ENCODE data around the gene ANKRD34A. TPM values are rescaled to one million over a fixed set of nuclear protein-coding genes. Genes with fewer than 3 reads are reported as not detected.
"Not testable (repeated sequence)": the region's sequence is repeated elsewhere in the genome, so short reads cannot be mapped to it uniquely, and the experiment has no call there.

Gene ANKRD34A
- polyA plus RNA-seq, 10 donors, result 0.73 to 1.4 (median 1.1) TPM

DNA sequence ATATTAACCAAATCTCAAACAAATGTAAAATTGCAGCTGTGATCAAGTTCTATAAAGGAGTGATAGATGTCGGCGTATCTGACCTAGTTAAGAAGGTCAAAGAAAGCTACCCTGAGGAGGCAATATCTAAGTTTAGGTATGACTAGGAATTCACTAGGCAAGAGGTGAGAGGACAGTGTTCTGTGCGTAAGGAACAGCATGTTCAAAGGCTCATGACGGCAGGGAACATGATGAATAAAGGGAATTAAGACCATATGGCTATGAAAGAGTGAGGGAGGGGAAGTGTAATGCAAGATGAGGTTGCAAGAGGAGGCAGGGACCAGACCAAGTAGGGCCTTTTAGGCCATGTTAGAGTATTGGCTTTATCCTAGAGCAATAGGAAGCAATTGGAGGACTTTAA lies 15.2 kb downstream of the ANKRD34A start:
- DNase-seq, result no peak

DNA sequence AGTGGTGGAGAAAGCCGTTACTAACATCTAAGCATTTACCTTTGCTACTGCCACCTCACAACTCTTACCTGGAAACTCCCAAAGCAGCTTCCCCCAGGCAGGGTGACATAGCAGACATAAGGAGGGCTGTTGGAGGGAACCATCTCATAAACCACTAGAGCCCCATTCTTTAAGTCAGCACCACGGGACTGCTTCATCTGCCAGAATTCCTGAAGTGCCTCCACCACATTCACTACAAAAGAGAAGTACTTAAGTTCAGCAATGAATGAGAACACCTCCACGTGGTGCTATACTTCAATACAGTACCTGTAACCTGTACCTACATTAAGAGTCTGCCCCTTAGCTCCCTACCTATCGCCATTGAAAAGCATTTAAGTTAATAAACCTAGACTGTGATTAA lies 16.8 kb downstream of the ANKRD34A start:
- DNase-seq, result no peak

DNA sequence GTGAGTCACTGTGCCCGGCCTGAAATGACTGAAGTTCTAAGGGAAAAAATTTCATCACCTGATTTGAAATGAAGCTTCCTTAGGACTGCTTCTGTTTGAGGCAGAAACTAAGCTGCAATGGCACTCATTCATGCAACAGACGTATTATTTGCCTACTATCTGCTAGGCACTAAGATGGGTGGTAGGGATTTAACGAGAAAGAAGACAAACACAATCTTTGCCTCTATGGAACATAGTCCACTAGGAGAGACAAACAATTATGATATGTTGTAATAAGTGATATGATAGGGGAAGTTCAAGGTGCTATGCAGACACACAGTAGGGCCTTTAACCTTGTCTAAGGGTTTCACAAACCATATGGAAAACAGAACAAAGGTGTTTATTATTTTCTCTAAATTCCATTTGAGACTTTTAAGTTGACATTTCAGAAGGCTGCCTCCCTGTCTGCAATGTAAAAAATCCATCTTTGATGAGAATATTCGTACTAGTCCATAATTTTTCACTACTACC lies 17.8 kb downstream of the ANKRD34A start:
- no peak for DNase-seq

DNA sequence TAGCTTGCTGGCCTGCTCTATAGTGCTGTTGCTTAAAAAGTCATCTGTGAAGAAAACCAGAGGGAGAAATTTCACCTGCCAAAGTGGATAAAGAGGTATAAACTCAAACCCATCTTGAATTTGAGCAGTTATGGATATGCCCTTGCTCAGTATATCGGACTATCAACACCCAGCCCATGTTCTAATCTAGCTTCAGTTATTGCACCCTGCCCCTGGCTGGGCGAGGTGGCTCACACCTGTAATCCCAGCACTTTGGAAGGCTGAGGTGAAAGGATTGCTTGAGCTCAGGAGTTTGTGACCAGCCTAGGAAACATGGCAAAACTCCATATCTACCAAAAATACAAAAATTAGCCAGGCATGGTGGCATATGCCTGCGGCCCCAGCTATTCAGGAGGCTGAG lies 19.8 kb downstream of the ANKRD34A start:
- no peak for DNase-seq

DNA sequence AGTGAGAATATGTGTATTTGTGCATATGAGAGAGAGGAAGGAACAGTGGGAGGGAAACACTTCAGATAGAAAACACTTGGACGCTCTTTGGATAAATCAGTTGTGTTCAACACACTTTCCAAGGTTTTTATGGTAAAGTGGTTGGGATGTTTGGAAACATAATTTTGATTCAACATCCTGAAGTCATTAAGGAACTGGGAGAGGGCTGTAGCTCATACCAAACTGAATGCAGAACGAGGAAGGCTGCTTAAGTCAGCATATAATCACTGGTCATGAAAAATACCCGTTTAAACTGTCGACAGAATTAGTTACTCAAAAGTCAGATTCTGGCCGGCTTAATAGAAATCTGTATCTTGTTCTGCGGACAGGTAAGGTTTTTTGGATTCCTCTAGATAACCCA lies 21.5 kb downstream of the ANKRD34A start:
- DNase-seq, result peak in 1 of 3 donors; percentile 39

DNA sequence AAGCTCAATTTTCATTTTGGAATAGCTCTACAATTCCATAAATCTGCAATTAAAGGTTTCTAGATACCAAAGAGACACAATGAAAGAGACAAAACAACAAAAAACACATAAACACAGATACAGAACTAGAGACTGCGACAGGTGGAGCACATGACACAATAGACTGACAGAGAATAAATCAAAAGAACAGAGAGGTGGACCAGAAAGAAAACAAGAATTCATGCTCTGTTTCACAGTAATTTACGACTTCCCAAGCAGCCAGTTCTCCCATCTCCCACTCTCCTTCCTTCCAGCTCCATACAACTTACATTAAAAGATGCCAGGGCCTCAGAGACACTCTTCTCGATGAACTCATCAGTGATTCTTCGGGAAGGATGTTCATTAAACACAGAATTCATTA lies 22.0 kb downstream of the ANKRD34A start:
- no peak for DNase-seq

DNA sequence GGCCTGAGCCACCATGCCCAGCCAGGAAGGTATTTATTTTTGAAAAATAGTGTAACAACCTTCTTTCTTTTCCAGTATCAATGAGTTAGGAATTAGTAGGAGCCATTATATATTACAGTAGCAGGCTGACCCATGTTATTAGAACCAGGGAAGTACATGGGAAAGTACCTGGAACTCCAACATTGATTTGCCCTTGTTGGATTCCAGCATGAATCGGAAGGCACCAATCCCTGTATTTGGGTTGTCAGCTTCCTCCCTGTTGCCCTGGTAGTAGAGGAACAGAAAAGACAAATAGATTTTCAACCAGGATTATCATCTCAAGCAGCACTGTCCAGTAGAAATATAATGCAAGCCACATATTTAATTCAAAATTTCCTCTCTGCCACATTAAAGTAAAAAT lies 26.9 kb downstream of the ANKRD34A start:
- no peak for DNase-seq

DNA sequence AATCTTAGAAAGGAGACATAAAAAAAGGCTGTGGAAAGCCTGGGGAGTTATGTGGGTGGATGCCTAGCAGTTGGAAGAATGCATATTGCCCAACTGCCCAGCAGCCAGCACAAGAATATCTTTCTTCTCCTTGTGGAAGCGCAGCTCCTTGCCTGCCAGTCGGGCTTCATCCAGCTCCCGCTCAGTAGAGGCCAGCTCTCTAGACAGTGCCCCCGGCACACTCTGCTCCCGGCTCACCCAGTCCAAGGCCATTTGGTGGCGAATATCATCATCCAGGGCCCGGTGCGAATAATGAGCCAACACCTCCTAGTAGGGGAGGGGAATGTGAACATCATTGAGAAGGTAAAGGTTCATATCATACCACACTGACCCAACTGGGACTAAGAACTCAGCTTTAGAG lies 28.1 kb downstream of the ANKRD34A start:
- DNase-seq, result no peak

DNA sequence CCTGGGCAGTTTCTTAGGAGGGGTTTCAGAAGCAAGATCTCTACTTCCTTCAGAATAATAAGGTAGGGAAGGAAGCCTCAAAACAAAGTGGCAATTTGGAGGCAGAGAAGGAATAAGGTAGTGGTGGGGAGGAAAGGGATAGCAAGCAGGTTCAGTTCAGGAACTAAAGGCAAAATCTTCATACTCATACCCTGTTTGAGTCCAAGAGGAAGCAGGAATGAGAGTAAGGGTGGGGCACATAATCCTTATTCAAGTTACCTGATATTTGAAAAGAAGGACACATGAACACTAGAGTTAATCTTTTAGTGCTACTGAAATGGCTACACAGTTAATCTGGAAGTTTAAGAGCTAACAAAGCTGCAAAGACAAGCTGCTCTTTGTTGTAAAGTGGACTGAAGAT lies 28.7 kb downstream of the ANKRD34A start:
- no peak for DNase-seq

DNA sequence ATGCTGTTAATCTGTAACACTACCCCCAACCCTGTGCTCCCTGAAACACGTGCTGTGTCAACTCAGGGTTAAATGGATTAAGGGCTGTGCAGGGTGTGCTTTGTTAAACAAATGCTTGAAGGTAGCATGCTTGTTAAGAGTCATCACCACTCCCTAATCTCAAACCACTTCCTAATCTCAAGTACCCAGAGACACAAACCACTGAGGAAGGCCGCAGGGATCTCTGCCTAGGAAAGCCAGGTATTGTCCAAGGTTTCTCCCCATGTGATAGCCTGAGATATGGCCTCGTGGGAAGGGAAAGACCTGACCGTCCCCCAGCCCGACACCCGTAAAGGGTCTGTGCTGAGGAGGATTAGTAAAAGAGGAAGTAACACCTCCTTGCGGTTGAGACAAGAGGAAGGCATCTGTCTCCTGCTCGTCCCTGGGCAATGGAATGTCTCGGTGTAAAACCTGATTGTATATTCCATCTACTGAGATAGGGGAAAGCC lies 31.8 kb downstream of the ANKRD34A start:
- DNase-seq, result not testable (repeated sequence)

DNA sequence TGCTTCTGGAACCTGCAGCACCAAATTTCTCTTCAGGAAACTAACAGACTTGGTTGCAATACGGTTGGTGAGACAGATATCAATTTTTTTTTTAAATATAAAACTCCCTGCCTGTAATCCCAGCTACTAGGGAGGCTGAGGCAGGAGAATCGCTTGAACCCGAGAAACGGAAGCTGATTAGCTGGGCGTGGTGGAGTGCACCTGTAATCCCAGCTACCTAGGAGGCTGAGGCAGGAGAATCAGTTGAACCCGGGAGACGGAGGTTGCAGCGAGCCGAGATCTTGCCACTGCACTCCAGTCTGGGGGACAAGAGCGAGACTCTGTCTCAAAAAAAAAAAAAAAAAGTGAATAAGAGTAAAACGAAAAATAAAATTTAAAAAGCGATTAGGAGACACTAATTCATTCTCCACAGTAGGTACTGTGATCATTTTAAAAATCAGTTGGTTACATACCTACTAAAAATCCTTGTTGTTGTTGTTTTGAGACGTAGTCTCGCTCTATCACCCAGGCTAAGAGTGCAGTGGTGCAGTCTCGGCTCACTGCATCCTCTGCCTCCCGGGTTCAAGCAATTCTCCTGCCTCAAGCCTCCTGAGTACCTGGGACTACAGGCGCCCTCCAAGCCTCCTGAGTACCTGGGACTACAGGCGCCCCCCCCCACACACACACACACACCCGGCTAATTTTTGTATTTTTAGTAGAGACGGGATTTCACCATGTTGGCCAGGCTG lies 36.3 kb downstream of the ANKRD34A start:
- no peak for DNase-seq

DNA sequence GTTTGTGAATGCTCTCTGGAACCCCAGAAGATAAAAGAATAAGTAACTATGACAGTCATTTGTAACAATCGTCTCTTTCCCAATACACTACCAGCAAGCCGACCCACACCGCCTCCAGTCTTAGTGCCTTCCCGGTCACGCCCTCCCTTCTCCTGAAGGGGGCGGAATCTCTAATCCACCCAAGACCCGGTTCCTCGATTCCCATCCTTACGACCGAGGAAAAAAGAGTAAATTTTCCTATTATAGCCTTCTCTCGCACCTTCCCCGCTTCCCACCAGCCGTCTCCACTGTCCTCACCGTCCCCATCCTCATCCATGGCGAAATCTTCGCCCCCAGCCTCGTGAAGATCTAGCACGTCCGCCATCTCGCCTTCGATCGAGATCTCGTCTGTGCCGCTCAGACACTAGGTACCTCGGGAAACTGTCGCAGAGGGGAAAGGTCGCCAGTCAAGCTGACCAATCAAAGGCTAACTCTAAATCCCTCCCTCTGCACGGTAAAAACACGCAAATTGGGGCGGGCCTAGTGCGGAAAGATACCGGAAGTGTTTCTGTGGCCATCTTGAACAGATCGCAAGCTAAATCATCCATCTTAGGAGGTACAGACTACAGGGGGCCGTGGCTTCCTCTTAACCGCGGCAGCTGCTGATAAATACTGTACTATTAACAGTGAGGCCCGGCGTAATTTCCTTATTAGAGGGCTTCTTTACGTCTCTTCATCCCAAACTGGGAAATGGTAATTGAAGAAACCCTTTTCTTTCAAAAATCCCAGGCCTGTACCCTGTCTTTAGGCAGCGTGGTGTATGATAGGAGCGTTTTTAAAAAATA lies 37.1 kb downstream of the ANKRD34A start, which contains the start of gene RBM8A:
Gene RBM8A (minus strand): TSS at position 422 of the 824 bp plus-strand sequence. CDS start 58 bp downstream, at position 364.
- peak; percentile 98 to 99 (median 99) for DNase-seq

DNA sequence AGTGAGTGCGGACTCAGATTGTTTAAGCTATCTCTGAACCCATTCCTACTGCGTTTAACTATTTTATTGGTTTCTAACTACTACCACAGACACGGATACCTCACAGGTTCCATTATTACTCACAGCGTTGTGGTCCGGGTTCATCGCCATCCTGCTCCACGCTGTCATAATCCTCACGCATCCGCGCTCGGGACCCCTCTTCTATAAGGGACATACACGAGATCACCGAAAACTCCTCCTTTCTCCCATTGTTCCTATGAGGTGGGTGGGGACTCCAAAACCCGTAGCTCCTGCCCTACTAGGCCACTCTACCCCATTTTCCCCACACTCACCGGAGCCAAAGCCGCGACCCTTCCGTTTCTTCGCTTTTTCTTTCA lies 37.7 kb downstream of the ANKRD34A start:
- DNase-seq, result peak in 1 of 3 donors; percentile 17

DNA sequence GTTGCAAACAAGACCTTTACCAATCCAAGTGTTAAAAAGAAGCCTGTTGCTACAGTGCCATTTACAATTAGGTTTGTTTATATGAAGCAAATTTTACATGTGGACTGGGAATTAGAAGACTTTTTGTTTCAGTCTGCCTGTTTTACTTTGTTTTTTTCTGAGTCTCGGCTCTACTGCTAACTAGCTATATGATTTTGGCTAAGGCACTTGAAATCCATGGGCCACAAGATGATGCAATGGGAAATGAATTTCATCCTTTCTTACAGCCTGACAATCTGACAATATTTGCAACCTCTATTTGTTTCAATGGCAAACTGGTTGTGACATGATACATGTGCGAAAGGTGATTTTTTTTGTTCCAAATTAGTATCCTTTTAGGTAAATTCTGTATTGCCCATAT lies 42.1 kb downstream of the ANKRD34A start:
- DNase-seq, result no peak

DNA sequence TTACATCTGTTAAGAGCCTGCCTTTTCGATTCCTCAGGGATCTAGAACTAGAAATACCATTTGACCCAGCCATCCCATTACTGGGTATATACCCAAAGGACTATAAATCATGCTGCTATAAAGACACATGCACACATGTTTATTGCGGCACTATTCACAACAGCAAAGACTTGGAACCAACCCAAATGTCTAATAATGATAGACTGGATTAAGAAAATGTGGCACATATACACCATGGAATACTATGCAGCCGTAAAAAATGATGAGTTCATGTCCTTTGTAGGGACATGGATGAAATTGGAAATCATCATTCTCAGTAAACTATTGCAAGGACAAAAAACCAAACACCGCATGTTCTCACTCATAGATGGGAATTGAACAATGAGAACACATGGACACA lies 44.1 kb downstream of the ANKRD34A start:
- not testable (repeated sequence) for DNase-seq

DNA sequence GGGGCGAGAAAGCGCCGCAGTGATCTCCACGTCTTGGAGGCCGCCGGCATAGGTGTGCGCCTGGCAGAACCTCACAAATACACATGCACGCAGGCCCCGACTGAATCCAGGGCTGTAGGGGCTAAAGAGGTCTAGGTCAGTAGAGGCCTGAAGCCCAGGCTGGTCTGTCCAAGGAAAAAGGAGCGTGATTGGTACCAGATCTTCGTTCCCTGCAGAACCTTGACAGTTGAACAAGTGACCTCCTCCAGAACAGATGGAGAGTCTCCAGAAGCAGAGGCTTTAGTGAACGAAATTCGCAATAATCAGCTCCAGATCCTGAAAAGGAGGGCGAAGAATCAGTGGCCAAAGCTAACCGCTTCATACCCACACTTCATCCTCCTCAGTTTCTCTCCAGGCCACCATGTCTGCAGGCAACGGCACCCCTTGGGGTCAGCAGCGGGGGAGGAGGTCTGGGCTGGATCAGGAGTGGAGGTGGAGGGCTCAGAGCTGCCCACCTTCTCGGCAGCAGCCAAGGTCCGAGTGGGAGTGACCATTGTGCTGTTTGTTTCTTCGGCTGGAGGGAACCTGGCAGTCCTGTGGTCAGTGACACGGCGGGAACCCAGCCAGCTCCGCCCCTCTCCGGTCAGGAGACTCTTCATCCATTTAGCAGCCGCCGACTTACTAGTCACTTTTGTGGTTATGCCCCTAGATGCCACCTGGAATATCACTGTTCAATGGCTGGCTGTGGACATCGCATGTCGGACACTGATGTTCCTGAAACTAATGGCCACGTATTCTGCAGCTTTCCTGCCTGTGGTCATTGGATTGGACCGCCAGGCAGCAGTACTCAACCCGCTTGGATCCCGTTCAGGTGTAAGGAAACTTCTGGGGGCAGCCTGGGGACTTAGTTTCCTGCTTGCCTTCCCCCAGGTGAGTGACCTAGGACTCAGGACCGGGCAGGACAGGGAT lies 45.1 kb downstream of the ANKRD34A start:
- peak; percentile 21 to 77 (median 45) for DNase-seq

DNA sequence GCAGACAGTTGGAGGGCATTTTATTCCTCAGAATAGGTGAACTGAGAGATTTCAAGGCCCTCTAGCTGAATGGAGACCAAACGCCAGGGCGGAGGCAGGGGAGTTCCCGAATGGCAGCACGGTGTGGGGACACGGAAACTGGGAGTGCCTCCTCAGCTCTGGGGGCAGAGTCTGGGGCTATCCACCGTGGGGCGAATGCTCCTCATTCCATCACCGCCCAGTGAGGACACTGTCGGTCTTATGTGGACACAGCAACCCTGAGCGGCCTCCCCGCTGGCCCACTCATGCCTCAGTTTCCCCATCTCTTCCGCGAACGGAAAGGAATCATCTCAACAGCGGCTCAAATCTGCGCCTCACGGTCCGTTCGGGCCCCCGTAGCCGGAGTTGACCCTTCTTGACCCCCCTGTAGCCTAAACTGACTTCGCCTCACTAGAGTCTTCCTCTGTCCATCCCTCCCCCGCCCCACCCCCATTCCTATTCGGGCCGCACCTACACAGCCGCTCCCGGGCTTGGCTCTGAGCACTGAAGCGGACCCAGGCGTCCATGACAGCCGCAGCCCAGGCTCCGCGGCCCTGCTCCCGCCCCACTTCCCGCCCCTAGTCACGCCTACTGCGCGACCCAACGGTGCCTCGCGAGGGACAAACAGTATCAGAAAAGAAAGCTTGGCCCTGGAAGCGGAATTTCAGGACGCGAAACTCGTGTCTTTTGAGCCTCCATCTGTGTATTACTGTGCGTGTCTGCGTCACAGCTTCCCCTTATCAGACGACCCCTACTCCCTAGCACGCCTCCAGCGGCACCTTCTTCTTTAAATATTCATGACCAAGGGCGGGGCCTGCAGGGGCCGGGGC lies 46.0 kb downstream of the ANKRD34A start, which contains the start of gene PEX11B:
Gene PEX11B (minus strand): TSS at position 574 of the 848 bp plus-strand sequence. CDS start 29 bp downstream, at position 545.
- DNase-seq, result peak; percentile 90 to 97 (median 93)

DNA sequence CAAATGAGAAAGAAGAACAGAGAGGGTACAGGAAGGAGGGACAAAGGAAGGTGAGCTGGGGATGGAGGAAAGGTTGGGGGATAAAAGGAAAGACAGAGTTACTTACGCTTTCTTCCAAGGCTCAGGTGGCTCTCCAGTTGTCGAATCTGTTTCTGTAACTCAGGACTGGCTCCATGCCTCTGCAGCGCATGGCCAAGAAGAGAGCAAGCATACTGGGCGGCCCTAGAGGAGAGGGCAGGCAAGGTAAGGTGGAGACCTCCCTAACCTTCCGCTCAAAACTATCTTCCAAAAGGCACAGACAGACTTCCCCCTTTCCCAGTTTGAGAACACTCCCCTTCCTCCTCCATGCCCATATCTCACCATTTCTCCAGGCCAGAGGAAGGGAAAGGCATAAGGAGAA lies 46.8 kb downstream of the ANKRD34A start:
- no peak for DNase-seq

DNA sequence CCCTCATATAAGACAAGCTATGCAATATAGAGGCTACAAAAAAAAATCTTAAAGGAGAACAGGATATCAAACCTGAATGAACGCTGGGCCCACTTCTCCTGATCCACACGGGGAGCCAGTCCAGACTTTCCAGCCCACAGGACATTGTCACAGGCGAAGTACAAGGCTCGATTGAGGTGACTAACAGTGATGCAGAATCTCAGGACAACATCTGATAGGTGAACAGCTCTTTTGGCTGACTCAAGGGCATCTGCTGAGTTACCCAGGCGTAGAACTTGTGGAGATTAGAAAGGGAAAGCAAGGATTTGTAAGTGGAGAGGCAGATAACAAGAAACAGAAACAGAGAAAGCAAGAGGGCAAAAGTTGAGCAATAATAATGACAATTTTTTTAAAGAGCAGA lies 47.6 kb downstream of the ANKRD34A start:
- DNase-seq, result no peak

DNA sequence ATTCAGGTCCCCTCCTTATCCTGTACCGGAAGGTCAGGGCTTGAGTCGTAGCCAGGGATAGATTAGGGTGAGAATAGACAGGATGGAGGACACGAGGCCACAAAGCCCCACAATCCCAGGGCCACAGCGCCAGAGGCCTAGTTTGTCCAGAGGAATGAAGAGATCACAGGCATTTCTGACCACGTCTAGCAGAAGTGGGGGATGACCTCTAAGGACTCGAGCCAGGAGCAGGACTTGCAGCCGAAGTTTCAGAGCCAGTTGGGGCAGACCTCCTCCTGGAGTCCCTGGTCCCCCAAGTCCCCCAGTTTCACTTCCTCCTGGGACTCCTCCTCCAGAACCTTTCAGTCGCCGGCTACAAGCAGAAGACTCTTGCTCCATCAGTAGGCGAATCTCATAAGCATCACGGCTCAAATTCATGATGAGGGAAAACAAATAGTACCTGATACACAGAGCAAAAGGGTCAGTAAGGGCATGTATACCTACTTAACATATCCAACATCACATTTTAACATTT lies 52.2 kb downstream of the ANKRD34A start:
- DNase-seq, result no peak

All from muscle of back (tissue), 11 donors.